Measurements from ENCODE around the gene KCNJ13.

Gene KCNJ13

DNA sequence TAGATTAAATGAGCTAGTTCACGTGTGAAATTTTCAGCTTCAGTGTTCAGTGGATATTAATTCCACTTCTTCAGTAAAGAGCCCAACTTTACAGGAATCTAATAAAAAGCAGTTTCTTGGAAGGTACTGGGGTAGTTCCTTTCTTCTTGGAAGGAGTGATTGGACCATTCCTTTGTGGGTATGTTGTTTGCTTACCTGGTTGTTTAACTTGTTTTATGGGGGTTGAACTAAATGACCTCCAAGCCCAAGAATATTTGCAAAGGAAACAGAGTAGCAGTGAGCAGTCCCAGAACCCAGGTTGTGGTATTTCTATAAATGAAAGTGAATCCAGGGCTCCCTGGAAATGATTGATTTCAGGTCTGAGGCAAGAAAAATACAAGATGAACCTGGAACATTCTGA, 31.4 kb downstream of the KCNJ13 start:
- Mint-ChIP-seq H3K4me3 (no peak overlapping the region), H3K27me3 (ENCODE audit: low read depth) (no peaks in the 10 kb centered on the region), H3K36me3 (ENCODE audit: low read depth) (peaks cover 21% of the 10 kb centered on the region), H3K9me3 (no peaks in the 10 kb centered on the region), H3K27ac (no peak overlapping the region), H3K4me1 (no peaks in the 10 kb centered on the region)
- TF ChIP-seq CTCF (IDR thresholded peaks at IDR 0.05; ENCODE audit: unreplicated experiment in 3 of 3) = no peak

GRCh38 chr2:232741972-232742371, 34.4 kb downstream of the KCNJ13 start:
- peaks cover 11% of the 10 kb centered on the region for H3K36me3 Mint-ChIP-seq (ENCODE audit: low read depth)
- no peak overlapping the region for H3K4me3 Mint-ChIP-seq
- no peaks in the 10 kb centered on the region for H3K4me1 Mint-ChIP-seq
- no peak overlapping the region for H3K27ac Mint-ChIP-seq
- no peaks in the 10 kb centered on the region for H3K9me3 Mint-ChIP-seq
- no peak for TF ChIP-seq CTCF (IDR thresholded peaks at IDR 0.05; ENCODE audit: unreplicated experiment in 3 of 3)
- no peaks in the 10 kb centered on the region for H3K27me3 Mint-ChIP-seq (ENCODE audit: low read depth)

- Mint-ChIP-seq H3K27me3 (ENCODE audit: low read depth) (no peaks in the 10 kb centered on the region), H3K9me3 (no peaks in the 10 kb centered on the region), H3K36me3 (ENCODE audit: low read depth) (peaks cover 11% of the 10 kb centered on the region), H3K4me3 (no peak overlapping the region), H3K27ac (no peak overlapping the region), H3K4me1 (no peaks in the 10 kb centered on the region)
- no peak for TF ChIP-seq CTCF (IDR thresholded peaks at IDR 0.05; ENCODE audit: unreplicated experiment in 3 of 3)
Measured at GRCh38 chr2:232741294-232741693, 35.1 kb downstream of the KCNJ13 start.

GRCh38 chr2:232731470-232731869, 44.9 kb downstream of the KCNJ13 start:
- H3K27me3 Mint-ChIP-seq (ENCODE audit: low read depth) = no peaks in the 10 kb centered on the region
- peak overlapping the region in 1 of 3 experiments; percentile 40 for H3K27ac Mint-ChIP-seq
- H3K4me1 Mint-ChIP-seq = peaks cover 7% of the 10 kb centered on the region
- H3K36me3 Mint-ChIP-seq (ENCODE audit: low read depth) = peaks cover 48% of the 10 kb centered on the region
- no peak for TF ChIP-seq CTCF (IDR thresholded peaks at IDR 0.05; ENCODE audit: unreplicated experiment in 3 of 3)
- H3K9me3 Mint-ChIP-seq = no peaks in the 10 kb centered on the region
- H3K4me3 Mint-ChIP-seq = no peak overlapping the region

DNA sequence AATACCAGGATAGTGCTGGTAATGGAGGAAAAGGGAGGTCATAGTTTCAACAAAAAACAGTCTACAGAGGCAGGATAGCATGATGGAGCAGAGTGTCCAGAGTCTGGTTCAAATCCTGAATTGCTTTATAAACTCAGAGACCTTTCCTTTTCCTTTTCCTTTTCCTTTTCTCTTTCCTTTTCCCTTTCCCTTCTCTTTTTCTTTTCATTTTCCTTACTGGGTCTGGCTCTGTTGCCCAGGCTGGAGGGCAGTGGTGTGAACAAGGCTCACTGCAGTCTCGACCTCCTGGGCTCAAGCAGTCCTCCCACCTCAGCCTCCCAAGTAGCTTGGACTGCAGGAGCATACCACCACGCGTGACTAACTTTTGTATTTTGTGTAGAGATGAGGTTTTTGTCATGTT, 47.6 kb downstream of the KCNJ13 start:
- Mint-ChIP-seq H3K9me3 (no peaks in the 10 kb centered on the region), H3K27me3 (ENCODE audit: low read depth) (no peaks in the 10 kb centered on the region), H3K36me3 (ENCODE audit: low read depth) (peaks cover 55% of the 10 kb centered on the region), H3K27ac (no peak overlapping the region), H3K4me3 (no peak overlapping the region), H3K4me1 (peaks cover 7% of the 10 kb centered on the region)
- TF ChIP-seq CTCF (IDR thresholded peaks at IDR 0.05; ENCODE audit: unreplicated experiment in 3 of 3) = no peak

DNA sequence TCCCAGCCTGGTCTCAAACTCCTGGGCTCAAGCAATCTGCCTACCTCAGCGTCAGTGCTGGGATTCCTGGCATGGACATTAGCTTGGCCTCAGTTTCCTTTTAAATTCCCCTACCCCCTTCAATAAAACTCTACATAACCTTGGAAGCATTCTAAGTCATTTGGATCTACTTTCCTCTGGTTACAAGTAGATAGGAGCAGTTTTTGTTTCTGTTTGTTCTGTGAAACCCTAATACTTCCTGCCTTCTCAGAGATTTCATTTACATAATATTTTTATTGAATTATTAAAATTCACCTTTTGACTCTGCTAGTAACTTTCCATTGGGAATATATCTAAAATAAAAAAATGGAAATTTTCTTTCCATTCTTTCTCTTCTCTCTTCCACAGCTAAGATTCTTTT, 53.3 kb downstream of the KCNJ13 start:
- Mint-ChIP-seq H3K36me3 (ENCODE audit: low read depth) (peaks cover 62% of the 10 kb centered on the region), H3K4me3 (no peak overlapping the region), H3K9me3 (no peaks in the 10 kb centered on the region)

More for the DNA sequence above, 53.3 kb downstream of the KCNJ13 start:
- Mint-ChIP-seq H3K27ac (no peak overlapping the region), H3K27me3 (ENCODE audit: low read depth) (no peaks in the 10 kb centered on the region), H3K4me1 (no peaks in the 10 kb centered on the region)
- TF ChIP-seq CTCF (IDR thresholded peaks at IDR 0.05; ENCODE audit: unreplicated experiment in 3 of 3) = no peak
